RWPE2 (cell line): Measurements from ENCODE around the gene CNTFR.
"Not testable (repeated sequence)": the region's sequence is repeated elsewhere in the genome, so short reads cannot be mapped to it uniquely, and the experiment has no call there.

Source experiments
- ATAC-seq: fragments of 200-7000 bp; cut with Tn5 transposase; 3 replicates; pipeline ENCODE4 v1.9.1; 2021; ENCODE audit warnings: low read depth
- DNase-seq: peaks from one replicate; pipeline ENCODE4 v3.0.0-alpha.2; 2020; ENCODE audit warnings: low spot score
- H3K27ac ChIP-seq: fragments of 450-650 bp; 2 replicates; pipeline ENCODE4 v1.5.1; 2017; ENCODE audit warnings: mild to moderate bottlenecking; ENCODE audit not compliant: poor library complexity, severe bottlenecking
- H3K27me3 ChIP-seq: fragments of 250-450 bp; sonication (Bioruptor Pico); 2 replicates; pipeline ENCODE4 v1.5.1; 2021; ENCODE audit warnings: mild to moderate bottlenecking, moderate library complexity; ENCODE audit not compliant: insufficient read depth, poor library complexity, severe bottlenecking
- H3K36me3 ChIP-seq: fragments of 250-450 bp; sonication (Bioruptor Pico); 2 replicates; pipeline ENCODE4 v1.5.1; 2020; ENCODE audit warnings: low read depth, mild to moderate bottlenecking, moderate library complexity
- H3K4me1 ChIP-seq: fragments of 250-450 bp; sonication (Bioruptor Pico); 2 replicates; pipeline ENCODE4 v1.5.1; 2021; ENCODE audit warnings: mild to moderate bottlenecking, moderate library complexity; ENCODE audit not compliant: insufficient read depth, poor library complexity, severe bottlenecking
- H3K4me3 ChIP-seq: fragments of 250-450 bp; sonication (Bioruptor Pico); 2 replicates; pipeline ENCODE4 v1.5.1; 2021; ENCODE audit warnings: mild to moderate bottlenecking, moderate library complexity; ENCODE audit not compliant: severe bottlenecking
- H3K9me3 ChIP-seq: fragments of 250-450 bp; sonication (Bioruptor Pico); 2 replicates; pipeline ENCODE4 v1.5.1; 2021; ENCODE audit warnings: mild to moderate bottlenecking, moderate library complexity; ENCODE audit not compliant: severe bottlenecking
- CTCF ChIP-seq: fragments of 450-650 bp; IDR thresholded peaks from one replicate; pipeline ENCODE4 v1.5.1; 2017; ENCODE audit warnings: mild to moderate bottlenecking, moderate library complexity; ENCODE audit not compliant: poor library complexity, severe bottlenecking

Gene CNTFR

GRCh38 chr9:34589636-34590380 lies at the start of gene CNTFR:
CNTFR (minus strand) TSS chr9:34589724; CDS start chr9:34568981, 20,743 bp downstream.
- no peak within 1 kb of the TSS for H3K27ac ChIP-seq
- peak; percentile 11; the same call in 2 of the 3 replicates for ATAC-seq
- peak within 1 kb of the TSS; percentile 36 for H3K4me3 ChIP-seq
- H3K27me3 ChIP-seq: peaks cover 68% of the 10 kb centered on the region
- H3K4me1 ChIP-seq: no peaks in the 10 kb centered on the region
- H3K36me3 ChIP-seq: no peaks in the 10 kb centered on the region
- H3K9me3 ChIP-seq: no peaks in the 10 kb centered on the region
- DNase-seq: no peak
- no peak for TF ChIP-seq CTCF

- DNase-seq, H3K27me3 ChIP-seq, H3K4me3 ChIP-seq, H3K27ac ChIP-seq, ATAC-seq, H3K36me3 ChIP-seq, H3K4me1 ChIP-seq, H3K9me3 ChIP-seq: not testable (repeated sequence)
Measured at GRCh38 chr9:34639322-34639721, 49.8 kb upstream of the CNTFR start.

GRCh38 chr9:34638138-34638445 lies 48.6 kb upstream of the CNTFR start:
- H3K36me3 ChIP-seq: peaks cover 10% of the 10 kb centered on the region; the same call in 1 of the 2 replicates
- DNase-seq: no peak
- ATAC-seq: no peak
- no peaks in the 10 kb centered on the region for H3K4me1 ChIP-seq
- TF ChIP-seq CTCF: no peak
- H3K27me3 ChIP-seq: no peaks in the 10 kb centered on the region
- H3K27ac ChIP-seq: peak overlapping the region; percentile 51
- H3K4me3 ChIP-seq: peak overlapping the region; percentile 79
- H3K9me3 ChIP-seq: no peaks in the 10 kb centered on the region

GRCh38 chr9:34637356-34638137 lies 48.0 kb upstream of the CNTFR start, which contains the start of gene SIGMAR1:
SIGMAR1 (minus strand) TSS chr9:34637787; CDS start chr9:34637697, 90 bp downstream.
- Histone ChIP-seq H3K9me3 (no peaks in the 10 kb centered on the region), H3K4me3 (peak within 1 kb of the TSS; percentile 79), H3K27me3 (no peaks in the 10 kb centered on the region), H3K36me3 (peaks cover 10% of the 10 kb centered on the region; the same call in 1 of the 2 replicates), H3K27ac (peak within 1 kb of the TSS; percentile 51), H3K4me1 (no peaks in the 10 kb centered on the region)
- TF ChIP-seq CTCF: no peak
- peak; percentile 87 for ATAC-seq
- peak; percentile 91 for DNase-seq

- H3K27ac ChIP-seq: peak overlapping the region; percentile 51
- peaks cover 10% of the 10 kb centered on the region; the same call in 1 of the 2 replicates for H3K36me3 ChIP-seq
- peak overlapping the region; percentile 79 for H3K4me3 ChIP-seq
- ATAC-seq: peak; percentile 6; the same call in 2 of the 3 replicates
- H3K9me3 ChIP-seq: no peaks in the 10 kb centered on the region
- H3K27me3 ChIP-seq: no peaks in the 10 kb centered on the region
- no peaks in the 10 kb centered on the region for H3K4me1 ChIP-seq
- TF ChIP-seq CTCF: no peak
- no peak for DNase-seq
Measured at GRCh38 chr9:34636791-34637355, 47.3 kb upstream of the CNTFR start.
